Liver (tissue), 9 donors: Measurements from ENCODE around the gene KLC3. TPM values are rescaled to one million over a fixed set of nuclear protein-coding genes. Genes with fewer than 3 reads are reported as not detected.

ENCODE experiments used
- DNase-seq: peaks from one replicate; pipeline ENCODE4 v3.0.0-alpha.2; 2017; ENCODE audit warnings: low spot score
- H3K27ac ChIP-seq, 2 donors: one replicate each; pipeline ENCODE4 v1.7.0; 2013; ENCODE audit warnings: inconsistent platforms in 2 of 2, low read length in 2 of 2, control low read depth in 1 of 2, low read depth in 1 of 2, mild to moderate bottlenecking in 1 of 2
- H3K27me3 ChIP-seq, 4 donors: one replicate each; pipeline versions ENCODE4 v1.6.1 to v1.7.0; 2013; ENCODE audit warnings: low read length in 3 of 4, inconsistent platforms in 1 of 4, mild to moderate bottlenecking in 1 of 4, moderate library complexity in 1 of 4; ENCODE audit not compliant: control insufficient read depth in 4 of 4, insufficient read depth in 4 of 4
- H3K36me3 ChIP-seq, 4 donors: one replicate each; pipeline versions ENCODE4 v1.6.1 to v1.7.0; 2013; ENCODE audit warnings: low read length in 3 of 4, mild to moderate bottlenecking in 3 of 4, low read depth in 1 of 4, moderate library complexity in 1 of 4; ENCODE audit not compliant: control insufficient read depth in 4 of 4, insufficient read depth in 3 of 4
- H3K4me1 ChIP-seq, 4 donors: one replicate each; pipeline versions ENCODE4 v1.6.1 to v1.7.0; 2013; ENCODE audit warnings: low read length in 3 of 4, mild to moderate bottlenecking in 3 of 4, moderate library complexity in 1 of 4; ENCODE audit not compliant: control insufficient read depth in 4 of 4, insufficient read depth in 4 of 4
- H3K4me3 ChIP-seq, 3 donors: one replicate each; pipeline versions ENCODE4 v1.6.1 to v1.7.0; 2013; ENCODE audit warnings: low read length in 3 of 3, control low read depth in 1 of 3, low read depth in 1 of 3, mild to moderate bottlenecking in 1 of 3
- H3K9ac ChIP-seq, 2 donors: one replicate each; pipeline ENCODE4 v1.7.0; 2013; ENCODE audit warnings: low read length in 2 of 2, mild to moderate bottlenecking in 2 of 2, moderate library complexity in 2 of 2, control low read depth in 1 of 2, low read depth in 1 of 2
- H3K9me3 ChIP-seq, 4 donors: one replicate each; pipeline versions ENCODE4 v1.6.1 to v1.7.0; 2013; ENCODE audit warnings: low read length in 3 of 4; ENCODE audit not compliant: control insufficient read depth in 4 of 4
- ATF3 ChIP-seq: IDR thresholded peaks from 2 replicates; pipeline ENCODE4 v1.6.1; 2016; ENCODE audit warnings: antibody characterized with exemption
- CTCF ChIP-seq: fragments of 150-350 bp; IDR thresholded peaks from 2 replicates; pipeline ENCODE4 v1.5.1; 2017; ENCODE audit warnings: improper control_type of control experiment, low read depth, low read length; ENCODE audit not compliant: missing input control
- EGR1 ChIP-seq, 2 donors: IDR thresholded peaks; 2 replicates each; pipeline ENCODE4 v1.6.1; 2016 to 2018; ENCODE audit warnings: antibody characterized with exemption in 2 of 2, low read depth in 2 of 2
- FOXA1 ChIP-seq: IDR thresholded peaks from 2 replicates; pipeline ENCODE4 v1.6.1; 2016; ENCODE audit warnings: antibody characterized with exemption
- GABPA ChIP-seq, 2 donors: IDR thresholded peaks in 1 of 2; conservative IDR thresholded peaks in 1 of 2; 2 replicates each; pipeline ENCODE4 v1.6.1; 2016; ENCODE audit warnings: antibody characterized with exemption in 2 of 2, mild to moderate bottlenecking in 1 of 2, moderate library complexity in 1 of 2
- HNF4A ChIP-seq, 2 donors: conservative IDR thresholded peaks; 2 replicates each; pipeline ENCODE4 v1.6.1; 2016; ENCODE audit warnings: antibody characterized with exemption in 2 of 2, mild to moderate bottlenecking in 2 of 2
- HNF4G ChIP-seq: IDR thresholded peaks from 2 replicates; pipeline ENCODE4 v1.6.1; 2016; ENCODE audit warnings: antibody characterized with exemption
- JUND ChIP-seq, 2 donors: IDR thresholded peaks; 2 replicates each; pipeline ENCODE4 v1.6.1; 2016; ENCODE audit warnings: antibody characterized with exemption in 2 of 2
- NR2F2 ChIP-seq: IDR thresholded peaks from 2 replicates; pipeline ENCODE4 v1.6.1; 2016; ENCODE audit warnings: antibody characterized with exemption
- REST ChIP-seq: IDR thresholded peaks from 2 replicates; pipeline ENCODE4 v1.6.1; 2016; ENCODE audit warnings: antibody characterized with exemption, mild to moderate bottlenecking
- RXRA ChIP-seq, 2 donors: IDR thresholded peaks; 2 replicates each; pipeline ENCODE4 v1.6.1; 2017 to 2018; ENCODE audit warnings: antibody characterized with exemption in 2 of 2, mild to moderate bottlenecking in 1 of 2
- SP1 ChIP-seq: IDR thresholded peaks from 2 replicates; pipeline ENCODE4 v1.6.1; 2018; ENCODE audit warnings: antibody characterized with exemption, mild to moderate bottlenecking
- TAF1 ChIP-seq: conservative IDR thresholded peaks from 2 replicates; pipeline ENCODE4 v1.6.1; 2016; ENCODE audit warnings: antibody characterized with exemption, mild to moderate bottlenecking
- YY1 ChIP-seq: IDR thresholded peaks from 2 replicates; pipeline ENCODE4 v1.6.1; 2016; ENCODE audit warnings: antibody characterized with exemption, mild to moderate bottlenecking
- WGBS: extraction: QIAGEN DNeasy Blood & Tissue Kit; methylation state at CpG from one replicate; pipeline ENCODE4 v1.1.7; 2013; 5-methylcytosine and 5-hydroxymethylcytosine counted together
- polyA plus RNA-seq, 2 donors: library from polyadenylated mRNA; stranded (reverse) in 1 of 2; unstranded in 1 of 2; fragments of 200-250 nt in 1 of 2; fragments of >200 nt in 1 of 2; fragmentation: Nextera tagmentation in 1 of 2; extraction: Ambion mirVana in 1 of 2; gene quantifications; one replicate each; pipeline versions ENCODE4 v1.2.1 to v1.2.3, GENCODE V29; 2013 to 2015
- total RNA-seq, 2 donors: library from RNA; depleted of rRNA; stranded (reverse); fragments of >200 nt; gene quantifications; one replicate each; pipeline ENCODE4 v1.2.3, GENCODE V29; 2014
- donor health status: healthy.
- donor health status: healthy.
- donor health status: healthy.
- donor health status: healthy.
- donor health status: healthy.

The KLC3 gene
- total and polyA plus RNA-seq, 4 donors: 0.08 to 1.3 (median 0.08) TPM; not detected in 1

GRCh38 chr19:45370410-45371204 lies 30.1 kb downstream of the KLC3 start, which contains the start of gene ERCC2:
TSS of gene ERCC2 (minus strand) at chr19:45370573. CDS start at chr19:45370540, 33 bp downstream.
- Histone ChIP-seq H3K9ac (peak within 1 kb of the TSS in 1 of 2 donors; percentile 29), H3K9me3 (no peaks in the 10 kb centered on the region), H3K4me3 (peak within 1 kb of the TSS; percentile 83 to 93 (median 87)), H3K27me3 (no peaks in the 10 kb centered on the region), H3K36me3 (no peaks in the 10 kb centered on the region), H3K27ac (peak within 1 kb of the TSS; percentile 40 to 48), H3K4me1 (peaks cover 0 to 8% (median 5%) of the 10 kb centered on the region in 4 donors)
- peak; percentile 100 for DNase-seq
- 5% methylated on average over 55 of the region's 55 CpGs for WGBS
- TF ChIP-seq REST: no peak
- TF ChIP-seq SP1: peak; percentile 98
- TF ChIP-seq HNF4G: no peak
- no peak for TF ChIP-seq NR2F2
- TF ChIP-seq EGR1 (IDR thresholded peaks at IDR 0.05; ENCODE audit: low read depth in 2 of 2): no peak
- TF ChIP-seq YY1: peak; percentile 95
- peak; percentile 18 to 48 for TF ChIP-seq RXRA (IDR thresholded peaks at IDR 0.05)
- peak in 1 of 2 donors; percentile 13 for TF ChIP-seq JUND (IDR thresholded peaks at IDR 0.05)
- TF ChIP-seq TAF1: no peak
- TF ChIP-seq ATF3: no peak
- TF ChIP-seq HNF4A (conservative IDR thresholded peaks at IDR 0.05): peak in 1 of 2 donors; percentile 53
- TF ChIP-seq CTCF: no peak
- TF ChIP-seq GABPA (IDR thresholded peaks at IDR 0.05 in 1 of 2, conservative IDR thresholded peaks at IDR 0.05 in 1 of 2): peak in 1 of 2 donors; percentile 40

- no peak for DNase-seq
- H3K27me3 ChIP-seq: no peaks in the 10 kb centered on the region
- no peak for TF ChIP-seq FOXA1
- no peak for TF ChIP-seq REST
- no peak for TF ChIP-seq CTCF
- no peak for TF ChIP-seq HNF4A (conservative IDR thresholded peaks at IDR 0.05)
- peak; percentile 56 for TF ChIP-seq NR2F2
- 61% methylated on average over 13 of the region's 13 CpGs for WGBS
- H3K27ac ChIP-seq: no peak overlapping the region
- H3K9me3 ChIP-seq: no peaks in the 10 kb centered on the region
- no peaks in the 10 kb centered on the region for H3K36me3 ChIP-seq
- H3K4me1 ChIP-seq: no peaks in the 10 kb centered on the region
- no peak overlapping the region for H3K9ac ChIP-seq
- H3K4me3 ChIP-seq: no peak overlapping the region
Measured at GRCh38 chr19:45376045-45376724, 35.6 kb downstream of the KLC3 start.
